Stimulated activated CD8-positive, alpha-beta memory T cell treated with anti-CD3 and anti-CD28 coated beads, Interleukin-12 subunit alpha, Interleukin-12 subunit beta, amount 100 ng/mL, for 24 hours (primary cell): ENCODE measurements around the gene ANO9.
"Not testable (repeated sequence)": the region's sequence is repeated elsewhere in the genome, so short reads cannot be mapped to it uniquely, and the experiment has no call there.

Experiments
- DNase-seq: peaks from one replicate; pipeline ENCODE4 v3.0.0-alpha.2; 2020; ENCODE audit errors: extremely low read depth

Gene ANO9

DNA sequence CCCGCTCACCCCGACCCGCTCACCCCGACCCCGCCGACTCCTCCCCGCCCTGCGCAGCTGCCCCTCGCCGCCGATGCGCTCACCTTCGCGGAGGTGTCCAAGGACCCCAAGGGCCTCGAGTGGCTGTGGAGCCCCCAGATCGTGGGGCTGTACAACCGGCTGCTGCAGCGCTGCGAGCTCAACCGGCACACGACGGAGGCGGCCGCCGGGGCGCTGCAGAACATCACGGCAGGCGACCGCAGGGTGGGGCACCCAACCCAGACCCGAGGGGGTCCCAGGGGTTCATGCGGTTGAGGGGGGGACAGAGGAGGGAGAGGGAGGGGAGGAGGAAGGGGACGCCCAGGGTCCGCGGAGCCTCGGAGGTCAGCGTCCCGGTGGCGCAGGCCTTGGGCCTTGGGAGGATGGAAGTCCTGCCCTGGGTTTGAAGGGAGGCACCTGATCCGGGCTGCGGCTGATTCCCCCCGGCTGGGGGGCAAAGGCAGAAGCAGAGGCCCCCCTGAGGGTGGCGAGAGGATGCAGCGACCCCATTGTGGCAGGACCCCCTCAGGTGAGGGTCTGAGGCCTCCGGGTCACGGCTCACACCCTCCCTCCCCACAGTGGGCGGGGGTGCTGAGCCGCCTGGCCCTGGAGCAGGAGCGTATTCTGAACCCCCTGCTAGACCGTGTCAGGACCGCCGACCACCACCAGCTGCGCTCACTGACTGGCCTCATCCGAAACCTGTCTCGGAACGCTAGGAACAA, 38.6 kb downstream of the ANO9 start:
- no peak for DNase-seq

- not testable (repeated sequence) for DNase-seq
Measured at GRCh38 chr11:401196-401595, 40.6 kb downstream of the ANO9 start.

GRCh38 chr11:400241-400689, 41.5 kb downstream of the ANO9 start:
- DNase-seq: no peak

DNA sequence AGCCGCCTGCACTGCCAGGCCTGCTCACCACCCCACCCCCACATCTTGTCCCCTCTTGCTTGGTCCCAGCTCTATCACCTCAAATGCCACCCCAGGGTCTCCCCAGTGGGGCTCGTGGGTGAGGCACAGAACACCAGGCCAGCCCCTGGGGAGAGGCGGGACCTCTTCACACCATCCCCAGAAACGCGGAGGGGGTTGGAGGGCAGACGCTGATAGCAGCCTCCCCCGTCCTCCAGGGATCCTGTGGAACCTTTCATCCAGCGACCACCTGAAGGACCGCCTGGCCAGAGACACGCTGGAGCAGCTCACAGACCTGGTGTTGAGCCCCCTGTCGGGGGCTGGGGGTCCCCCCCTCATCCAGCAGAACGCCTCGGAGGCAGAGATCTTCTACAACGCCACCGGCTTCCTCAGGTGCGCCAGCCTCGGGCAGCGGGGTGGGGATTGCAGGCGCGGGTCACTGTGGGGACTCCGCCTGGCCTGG, 42.0 kb downstream of the ANO9 start:
- no peak for DNase-seq

- DNase-seq: no peak
Measured at GRCh38 chr11:398826-399225, 43.0 kb downstream of the ANO9 start.

- no peak for DNase-seq
Measured at GRCh38 chr11:396948-397548, 44.8 kb downstream of the ANO9 start.

- no peak for DNase-seq
Measured at GRCh38 chr11:396511-396947, 45.3 kb downstream of the ANO9 start.

GRCh38 chr11:395866-396265, 45.9 kb downstream of the ANO9 start:
- DNase-seq: no peak

DNA sequence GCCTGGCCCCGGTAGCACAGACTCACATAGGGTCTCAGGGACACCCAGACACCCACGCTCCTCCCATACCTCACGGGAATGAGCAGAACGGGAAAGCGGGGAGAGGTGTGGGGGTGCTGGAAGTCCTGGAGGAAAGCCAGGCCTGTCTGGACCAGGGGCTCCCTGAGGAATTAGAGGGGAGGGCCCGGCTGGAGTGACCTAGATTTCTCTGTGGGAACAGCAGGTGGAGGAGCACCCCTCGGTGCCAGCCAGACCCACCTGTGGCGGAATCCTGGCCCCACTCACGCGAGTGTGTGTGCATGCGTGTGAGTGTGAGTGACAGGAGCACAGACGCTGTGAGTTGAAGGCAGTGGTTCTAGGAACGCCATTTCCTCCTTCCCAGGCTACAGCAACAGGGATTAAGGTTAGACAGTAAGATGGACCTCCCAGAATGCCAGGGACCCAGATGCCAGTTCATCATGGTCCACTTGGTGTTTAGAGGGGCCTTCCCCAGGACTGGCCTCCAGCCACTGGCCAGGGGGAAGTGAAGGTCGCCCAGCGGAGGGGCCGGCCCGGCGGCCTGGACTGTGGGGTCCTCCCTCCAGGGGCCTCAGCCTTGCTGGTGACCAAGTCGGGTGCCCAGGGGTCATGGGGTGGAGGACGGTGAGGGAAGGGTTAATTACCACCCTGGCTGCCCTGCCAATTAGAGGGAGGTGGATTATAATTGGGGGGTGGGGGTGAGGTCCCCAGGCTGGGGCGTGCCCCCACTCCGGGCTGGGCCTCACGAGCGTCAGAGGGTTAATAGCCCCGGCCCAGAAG, 46.8 kb downstream of the ANO9 start:
- DNase-seq: no peak

DNA sequence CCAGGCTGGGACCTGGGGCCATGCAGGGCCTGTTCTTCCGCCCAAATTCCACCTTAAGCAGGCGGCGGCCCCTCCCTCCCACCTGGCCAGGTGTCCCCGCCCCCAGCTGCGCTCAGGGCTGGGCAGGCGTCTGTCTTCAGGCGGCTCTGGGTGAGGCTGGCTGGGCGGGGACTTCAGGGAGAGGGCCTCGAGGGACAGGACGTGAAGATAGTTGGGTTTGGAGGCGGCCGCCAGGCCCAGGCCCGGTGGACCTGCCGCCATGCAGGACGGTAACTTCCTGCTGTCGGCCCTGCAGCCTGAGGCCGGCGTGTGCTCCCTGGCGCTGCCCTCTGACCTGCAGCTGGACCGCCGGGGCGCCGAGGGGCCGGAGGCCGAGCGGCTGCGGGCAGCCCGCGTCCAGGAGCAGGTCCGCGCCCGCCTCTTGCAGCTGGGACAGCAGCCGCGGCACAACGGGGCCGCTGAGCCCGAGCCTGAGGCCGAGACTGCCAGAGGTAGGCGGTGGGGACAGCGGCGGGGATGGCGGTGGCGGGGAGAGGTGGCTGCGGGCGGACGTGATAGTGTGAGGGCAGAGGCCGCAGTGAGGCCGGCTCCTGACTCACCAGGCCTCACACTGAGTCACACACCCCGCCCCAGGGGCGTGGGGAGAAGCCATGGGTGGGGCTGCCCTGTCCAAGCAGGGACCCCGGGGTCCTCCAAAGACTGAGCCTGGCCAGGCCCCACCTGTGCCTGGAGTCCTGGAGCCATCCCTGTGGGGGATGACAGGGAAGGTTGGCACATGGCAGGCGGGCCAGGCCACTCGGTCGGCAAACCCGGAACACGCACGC, 47.6 kb downstream of the ANO9 start, which contains the start of gene PKP3:
TSS of gene PKP3 (plus strand) at position 176 of the 824 bp plus-strand sequence. CDS start at position 260, 84 bp downstream.
- no peak for DNase-seq

- DNase-seq: no peak
Measured at GRCh38 chr11:393219-394033, 48.4 kb downstream of the ANO9 start.

DNA sequence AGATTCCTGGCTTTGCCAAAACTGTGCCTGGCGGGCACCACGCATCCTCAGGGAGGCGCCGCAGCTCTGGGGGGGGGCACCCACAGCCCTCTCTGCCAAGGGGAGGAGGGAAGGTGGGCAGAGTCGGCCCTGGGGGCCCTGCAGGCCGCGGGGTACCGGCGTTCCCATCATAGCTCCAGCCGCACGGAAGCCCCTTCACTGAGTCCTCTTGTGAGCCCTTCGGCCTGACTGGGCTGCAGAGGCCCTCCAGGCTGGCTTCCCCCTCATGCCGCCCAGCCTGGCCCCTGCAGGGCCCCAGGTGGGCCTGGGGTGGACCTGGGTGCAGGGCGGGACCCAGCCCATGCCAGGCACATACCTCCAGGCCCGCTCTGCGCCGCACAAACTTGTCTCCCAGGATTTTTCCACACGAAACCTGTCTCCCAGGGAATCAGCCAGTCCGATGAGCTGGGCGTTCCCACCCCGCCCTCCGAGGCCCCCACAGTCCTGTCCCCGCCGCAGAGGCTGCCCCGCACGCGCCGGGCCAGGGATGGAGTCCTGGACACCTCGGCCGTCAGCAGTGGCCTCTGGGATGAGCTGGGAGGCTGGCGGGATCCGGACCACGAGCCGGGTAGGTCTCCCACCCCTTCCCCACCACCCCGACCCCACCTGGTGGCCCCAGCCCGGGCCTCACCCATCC, 49.6 kb downstream of the ANO9 start:
- no peak for DNase-seq

- DNase-seq: no peak
Measured at GRCh38 chr11:391117-392017, 50.4 kb downstream of the ANO9 start.

DNA sequence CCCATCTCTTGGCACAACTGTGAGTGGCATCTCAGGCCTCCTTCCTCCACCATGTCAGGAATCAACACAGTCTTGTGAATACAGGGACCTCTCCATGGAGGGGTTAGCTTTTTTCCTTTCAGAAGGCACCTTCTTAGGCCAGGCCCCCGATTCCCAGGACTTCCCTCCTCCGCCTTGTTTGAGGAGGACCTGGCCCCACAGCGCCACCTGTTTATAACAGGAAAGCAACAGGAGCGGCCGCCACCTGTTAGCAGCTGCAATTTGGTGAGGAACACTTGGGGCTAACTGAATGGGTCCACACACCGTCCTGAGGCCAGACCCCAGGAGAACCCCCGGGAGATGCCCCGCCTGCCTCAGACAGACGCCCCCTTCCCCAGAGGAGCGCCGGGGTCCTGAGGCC, 51.6 kb downstream of the ANO9 start:
- DNase-seq: no peak

DNA sequence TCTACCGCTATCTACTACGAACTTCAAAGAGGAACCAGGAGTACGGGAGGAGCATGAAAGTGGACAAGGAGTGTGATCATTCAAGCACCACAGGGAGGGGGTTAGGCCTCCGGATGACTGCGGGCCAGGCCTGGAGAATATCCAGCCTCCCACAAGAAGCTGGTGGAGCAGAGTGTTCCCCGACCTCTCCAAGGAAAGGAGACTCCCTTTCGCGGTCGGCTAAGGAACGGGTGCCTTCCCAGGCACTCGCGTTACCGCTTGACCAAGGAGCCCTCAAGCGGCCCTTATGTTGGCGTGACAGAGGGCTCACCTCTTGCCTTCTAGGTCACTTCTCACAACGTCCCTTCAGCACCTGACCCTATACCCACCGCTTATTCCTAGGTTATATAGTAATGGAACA, 52.4 kb downstream of the ANO9 start:
- not testable (repeated sequence) for DNase-seq

- DNase-seq: no peak
Measured at GRCh38 chr11:387193-387793, 54.5 kb downstream of the ANO9 start.

GRCh38 chr11:386483-386882, 55.3 kb downstream of the ANO9 start:
- no peak for DNase-seq

GRCh38 chr11:385594-386351, 56.0 kb downstream of the ANO9 start:
- no peak for DNase-seq
